Calu3 (cell line): Measurements from ENCODE around the gene RGCC. TPM values are rescaled to one million over a fixed set of nuclear protein-coding genes. Genes with fewer than 3 reads are reported as not detected.

Experiments used
- BruUV-seq: library from RNA; stranded (reverse); fragments of 400-500 nt; replicated peaks from 2 replicates; lab custom pipeline; 2021; lab: Mats Ljungman, UMichigan
- CTCF ChIA-PET: fragments of 300-600 bp; sonication (Branson Sonifier 250); formaldehyde crosslinking; loops from one replicate; lab custom pipeline; 2022; ENCODE audit warnings: antibody characterized with exemption; lab: Charles Lee
- DNase-seq: peaks from one replicate; pipeline ENCODE4 v3.0.0; 2022
- H3K27ac Mint-ChIP-seq: one replicate; pipeline ENCODE4 v1.8.0; 2022; ENCODE audit warnings: mixed read lengths; ENCODE audit not compliant: unreplicated experiment
- H3K27me3 Mint-ChIP-seq: one replicate; pipeline ENCODE4 v1.8.0; 2022; ENCODE audit warnings: mixed read lengths; ENCODE audit not compliant: unreplicated experiment
- H3K36me3 Mint-ChIP-seq: one replicate; pipeline ENCODE4 v1.8.0; 2022; ENCODE audit warnings: mild to moderate bottlenecking, moderate library complexity, mixed read lengths; ENCODE audit not compliant: insufficient read depth, unreplicated experiment
- H3K4me1 Mint-ChIP-seq: one replicate; pipeline ENCODE4 v1.8.0; 2022; ENCODE audit warnings: mild to moderate bottlenecking, low read depth, mixed read lengths; ENCODE audit not compliant: unreplicated experiment
- H3K4me3 Mint-ChIP-seq: one replicate; pipeline ENCODE4 v1.8.0; 2022; ENCODE audit warnings: mild to moderate bottlenecking, low read depth, moderate library complexity, mixed read lengths; ENCODE audit not compliant: unreplicated experiment
- H3K9me3 Mint-ChIP-seq: one replicate; pipeline ENCODE4 v1.8.0; 2022; ENCODE audit warnings: low read depth, mixed read lengths; ENCODE audit not compliant: unreplicated experiment
- CTCF ChIP-seq: fragments of 200-600 bp; IDR thresholded peaks from one replicate; pipeline ENCODE4 v1.8.0; 2022; ENCODE audit warnings: antibody characterized with exemption; ENCODE audit not compliant: unreplicated experiment
- intact Hi-C: fragments of 100-400 bp; cut with micrococcal nuclease; formaldehyde crosslinking; loops from one replicate; pipeline ENCODE4 v1.10.0; 2022; ENCODE audit not compliant: unreplicated experiment
- total RNA-seq: library from RNA; stranded (reverse); gene quantifications from 2 replicates; pipeline ENCODE4 v1.2.3, GENCODE V29; 2022

RGCC gene
- total RNA-seq, 1 experiment from 2014 or later, result 1.7 TPM

GRCh38 chr13:41496420-41497234 lies 39.3 kb downstream of the RGCC start:
- CTCF ChIA-PET, result no interaction called here
- intact Hi-C loops, result no loop called here
- BruUV-seq, result no TSS peak
- Mint-ChIP-seq H3K4me3 (no peak overlapping the region), H3K9me3 (no peaks in the 10 kb centered on the region), H3K36me3 (no peaks in the 10 kb centered on the region), H3K27me3 (no peaks in the 10 kb centered on the region), H3K27ac (no peak overlapping the region), H3K4me1 (no peaks in the 10 kb centered on the region)
- TF ChIP-seq CTCF, result no peak
- DNase-seq, result no peak

GRCh38 chr13:41497436-41497835 lies 40.1 kb downstream of the RGCC start:
- no peak for DNase-seq
- Mint-ChIP-seq H3K9me3 (no peaks in the 10 kb centered on the region), H3K4me1 (no peaks in the 10 kb centered on the region), H3K36me3 (no peaks in the 10 kb centered on the region), H3K27me3 (no peaks in the 10 kb centered on the region), H3K27ac (no peak overlapping the region), H3K4me3 (no peak overlapping the region)
- CTCF ChIA-PET, result no interaction called here
- intact Hi-C loops, result no loop called here
- no peak for TF ChIP-seq CTCF
- no TSS peak for BruUV-seq

- Mint-ChIP-seq H3K4me3 (no peak overlapping the region), H3K27me3 (no peaks in the 10 kb centered on the region), H3K36me3 (no peaks in the 10 kb centered on the region), H3K27ac (no peak overlapping the region), H3K4me1 (no peaks in the 10 kb centered on the region), H3K9me3 (no peaks in the 10 kb centered on the region)
- no peak for TF ChIP-seq CTCF
- no TSS peak for BruUV-seq
- intact Hi-C loops, result no loop called here
- CTCF ChIA-PET, result no interaction called here
- no peak for DNase-seq
Observed at GRCh38 chr13:41499452-41499851, 42.1 kb downstream of the RGCC start.

GRCh38 chr13:41500511-41500910 lies 43.2 kb downstream of the RGCC start:
- no peak for DNase-seq
- H3K4me1 Mint-ChIP-seq, result no peaks in the 10 kb centered on the region
- H3K27me3 Mint-ChIP-seq, result no peaks in the 10 kb centered on the region
- BruUV-seq, result no TSS peak
- no peak overlapping the region for H3K27ac Mint-ChIP-seq
- no peak for TF ChIP-seq CTCF
- no peaks in the 10 kb centered on the region for H3K36me3 Mint-ChIP-seq
- H3K4me3 Mint-ChIP-seq, result no peak overlapping the region
- intact Hi-C loops, result no loop called here
- H3K9me3 Mint-ChIP-seq, result no peaks in the 10 kb centered on the region
- CTCF ChIA-PET, result no interaction called here
